ENCODE data around the gene AVPR2.

AVPR2 gene

GRCh38 chrX:153951683-153952372 is 47.4 kb downstream of the AVPR2 start:
- DNase-seq (ENCODE audit: low read depth) = no peak
- H3K4me3 ChIP-seq (replicated peaks; ENCODE audit: low read depth, low read length) = no peak overlapping the region
- TF ChIP-seq, protein P1, sequence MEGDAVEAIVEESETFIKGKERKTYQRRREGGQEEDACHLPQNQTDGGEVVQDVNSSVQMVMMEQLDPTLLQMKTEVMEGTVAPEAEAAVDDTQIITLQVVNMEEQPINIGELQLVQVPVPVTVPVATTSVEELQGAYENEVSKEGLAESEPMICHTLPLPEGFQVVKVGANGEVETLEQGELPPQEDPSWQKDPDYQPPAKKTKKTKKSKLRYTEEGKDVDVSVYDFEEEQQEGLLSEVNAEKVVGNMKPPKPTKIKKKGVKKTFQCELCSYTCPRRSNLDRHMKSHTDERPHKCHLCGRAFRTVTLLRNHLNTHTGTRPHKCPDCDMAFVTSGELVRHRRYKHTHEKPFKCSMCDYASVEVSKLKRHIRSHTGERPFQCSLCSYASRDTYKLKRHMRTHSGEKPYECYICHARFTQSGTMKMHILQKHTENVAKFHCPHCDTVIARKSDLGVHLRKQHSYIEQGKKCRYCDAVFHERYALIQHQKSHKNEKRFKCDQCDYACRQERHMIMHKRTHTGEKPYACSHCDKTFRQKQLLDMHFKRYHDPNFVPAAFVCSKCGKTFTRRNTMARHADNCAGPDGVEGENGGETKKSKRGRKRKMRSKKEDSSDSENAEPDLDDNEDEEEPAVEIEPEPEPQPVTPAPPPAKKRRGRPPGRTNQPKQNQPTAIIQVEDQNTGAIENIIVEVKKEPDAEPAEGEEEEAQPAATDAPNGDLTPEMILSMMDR (IDR thresholded peaks at IDR 0.05; ENCODE audit: low read length, missing control alignments) = no peak

- TF ChIP-seq, protein P1 (IDR thresholded peaks at IDR 0.05; ENCODE audit: low read length, missing control alignments) = no peak
- no peak for DNase-seq (ENCODE audit: low read depth)
Measured at GRCh38 chrX:153952373-153953026, 48.0 kb downstream of the AVPR2 start.

DNA sequence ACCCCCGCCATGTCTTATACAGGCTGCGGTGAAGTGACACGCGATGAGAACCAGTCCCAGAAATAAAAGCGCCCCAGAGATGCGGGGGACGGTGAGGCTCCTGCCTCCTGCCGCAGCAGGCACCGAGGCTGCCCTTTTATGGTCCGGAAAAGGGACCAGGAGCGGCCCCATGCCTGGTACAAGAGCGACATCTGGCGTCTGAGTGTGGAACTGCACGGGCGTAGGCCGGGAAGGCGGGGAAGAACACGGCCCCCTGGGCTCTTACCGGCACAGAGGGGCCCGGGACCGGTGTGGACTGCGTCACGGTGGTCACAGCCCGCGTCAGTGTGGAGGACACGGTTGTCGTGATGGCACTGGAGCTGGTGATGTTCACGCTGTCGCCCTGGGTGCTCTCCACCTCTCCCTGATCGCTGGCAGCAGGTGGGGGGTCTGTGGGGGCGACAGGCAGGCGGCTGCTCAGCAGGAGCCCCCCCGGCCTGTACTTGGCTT is 48.9 kb downstream of the AVPR2 start:
- DNase-seq (ENCODE audit: low read depth) = peak; percentile 64
- TF ChIP-seq, protein P1 (IDR thresholded peaks at IDR 0.05; ENCODE audit: low read length, missing control alignments) = peak; percentile 75

More at GRCh38 chrX:153952373-153953026, 48.0 kb downstream of the AVPR2 start:
- H3K4me3 ChIP-seq (replicated peaks; ENCODE audit: low read depth, low read length) = no peak overlapping the region

DNA sequence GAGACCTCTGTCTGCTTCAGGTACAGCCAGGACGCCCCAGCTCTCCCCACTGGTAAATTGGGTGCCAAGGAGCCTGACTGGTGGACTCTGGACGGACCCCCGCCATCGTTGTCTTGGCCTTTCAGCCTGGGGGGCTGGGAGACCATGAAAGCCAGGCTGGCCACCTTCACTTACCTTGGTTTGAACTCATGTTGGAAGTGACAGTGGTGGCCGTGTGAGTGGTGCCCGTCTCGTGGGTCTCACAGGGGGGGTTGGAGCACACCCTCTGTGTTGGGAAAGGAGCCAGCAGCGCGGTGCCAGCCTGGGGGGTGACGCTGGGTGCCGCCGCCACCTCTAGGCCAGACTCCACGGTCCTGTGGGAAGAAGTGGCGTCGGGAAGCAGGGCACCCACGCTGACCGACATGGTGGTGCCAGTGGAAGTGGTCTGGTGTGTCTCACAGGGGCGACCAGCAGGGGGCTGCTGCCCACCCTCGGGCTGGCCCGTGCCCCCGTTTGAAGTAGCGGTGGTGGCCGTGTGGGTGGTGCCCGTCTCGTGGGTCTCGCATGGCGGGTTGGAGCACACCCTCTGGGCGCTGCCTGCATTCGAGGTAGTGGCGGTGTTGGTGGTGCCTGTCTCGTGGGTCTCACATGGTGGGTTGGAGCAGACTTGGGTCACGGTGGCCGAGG is 49.6 kb downstream of the AVPR2 start:
- no peak for DNase-seq (ENCODE audit: low read depth)
- TF ChIP-seq, protein P1 (IDR thresholded peaks at IDR 0.05; ENCODE audit: low read length, missing control alignments) = no peak
- no peak overlapping the region for H3K4me3 ChIP-seq (replicated peaks; ENCODE audit: low read depth, low read length)

More for the DNA sequence above, 48.9 kb downstream of the AVPR2 start:
- H3K4me3 ChIP-seq (replicated peaks; ENCODE audit: low read depth, low read length) = no peak overlapping the region

- no peak for DNase-seq (ENCODE audit: low read depth)
- TF ChIP-seq, protein P1 (IDR thresholded peaks at IDR 0.05; ENCODE audit: low read length, missing control alignments) = no peak
- H3K4me3 ChIP-seq (replicated peaks; ENCODE audit: low read depth, low read length) = no peak overlapping the region
Measured at GRCh38 chrX:153954558-153955227, 50.2 kb downstream of the AVPR2 start.

- no peak for DNase-seq (ENCODE audit: low read depth)
- TF ChIP-seq, protein P1 (IDR thresholded peaks at IDR 0.05; ENCODE audit: low read length, missing control alignments) = no peak
- no peak overlapping the region for H3K4me3 ChIP-seq (replicated peaks; ENCODE audit: low read depth, low read length)
Measured at GRCh38 chrX:153955228-153955732, 50.8 kb downstream of the AVPR2 start.
